Ammon's horn (tissue), 1 donor: ENCODE results near the gene PKDREJ.
"Not testable (repeated sequence)": the region's sequence is repeated elsewhere in the genome, so short reads cannot be mapped to it uniquely, and the experiment has no call there.

Source experiments
- DNase-seq: peaks from one replicate; pipeline ENCODE4 v3.0.0-alpha.2; 2016; ENCODE audit warnings: low spot score

PKDREJ gene

DNA sequence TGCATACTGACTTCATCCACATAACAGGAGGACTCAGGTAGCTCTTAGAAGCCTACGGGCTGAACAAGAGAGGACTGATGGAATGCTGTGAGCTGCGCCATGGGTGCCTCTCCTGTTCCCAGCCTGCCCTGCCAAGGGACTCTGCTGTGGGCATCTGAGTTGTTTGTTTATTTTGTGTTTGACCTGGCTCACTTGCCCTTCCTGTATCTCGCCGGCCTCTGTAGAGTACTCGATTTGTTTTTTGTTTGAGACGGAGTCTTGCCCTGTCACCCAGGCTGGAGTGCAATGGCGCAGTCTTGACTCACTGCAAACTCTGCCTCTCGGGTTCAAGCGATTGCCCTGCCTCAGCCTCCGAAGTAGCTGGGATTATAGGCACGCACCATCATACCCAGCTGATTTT is 6.4 kb upstream of the PKDREJ start:
- no peak for DNase-seq

DNA sequence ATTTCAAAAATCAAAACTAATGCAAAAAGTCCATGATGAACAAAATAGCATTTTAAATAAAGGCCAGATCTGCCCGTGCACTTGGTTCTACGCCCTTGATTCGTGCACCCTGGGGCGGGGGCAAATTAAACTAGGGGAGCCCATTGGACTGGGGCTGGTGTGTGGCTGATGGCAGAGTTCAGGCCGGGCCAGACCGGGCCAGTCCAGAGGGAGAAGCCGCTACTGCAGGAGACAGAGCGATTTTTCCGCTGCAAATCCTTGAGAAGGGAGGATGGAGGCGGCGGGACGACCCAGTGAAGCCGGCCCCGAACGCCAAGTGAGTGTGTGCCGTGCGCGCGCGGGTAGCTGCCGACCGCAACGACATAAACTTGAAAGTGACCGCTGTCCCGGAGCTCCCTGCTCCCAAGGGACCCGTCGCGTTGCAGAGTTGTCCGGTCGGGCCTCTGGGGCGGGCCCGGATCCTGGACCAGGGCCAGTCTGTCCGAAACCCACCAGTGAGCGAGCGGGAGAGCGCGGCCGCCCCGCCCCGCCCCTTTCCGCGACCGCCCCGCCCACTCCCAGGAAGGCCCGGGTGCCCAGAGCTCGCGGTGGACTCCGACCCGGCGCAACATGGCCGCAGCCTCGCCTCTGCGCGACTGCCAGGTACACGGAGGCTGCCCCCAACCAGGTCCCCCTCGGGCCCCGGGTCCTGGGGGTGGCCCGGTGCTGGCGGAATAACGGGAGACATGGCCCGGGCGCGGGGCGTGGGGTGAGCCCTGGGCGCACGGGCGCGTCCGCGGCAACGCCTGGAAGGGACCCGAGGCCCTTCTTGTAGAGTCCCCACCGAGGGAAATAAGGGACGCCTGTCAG is 4.5 kb upstream of the PKDREJ start, which contains the start of gene TTC38:
Gene TTC38, plus strand, starts transcription at position 578 of the 849 bp plus-strand sequence. Its CDS starts 32 bp downstream, at position 610.
- DNase-seq: peak; percentile 89

DNA sequence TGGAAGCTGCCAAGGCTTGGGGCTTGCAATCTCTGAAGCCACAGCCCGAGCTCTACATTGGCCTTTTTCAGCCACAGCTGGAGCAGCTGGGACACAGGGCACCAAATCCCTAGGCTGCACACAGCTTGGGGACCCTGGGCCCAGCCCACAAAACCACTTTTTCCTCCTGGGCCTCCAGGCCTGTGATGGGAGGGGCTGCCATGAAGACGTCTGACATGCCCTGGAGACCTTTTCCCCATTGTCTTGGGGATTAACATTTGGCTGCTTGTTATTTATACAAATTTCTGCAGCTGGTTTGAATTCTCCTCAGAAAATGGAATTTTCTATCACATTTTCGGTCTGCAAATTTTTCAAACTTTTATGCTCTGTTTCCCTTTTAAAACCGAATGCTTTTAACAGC is 2.5 kb upstream of the PKDREJ start:
- not testable (repeated sequence) for DNase-seq

DNA sequence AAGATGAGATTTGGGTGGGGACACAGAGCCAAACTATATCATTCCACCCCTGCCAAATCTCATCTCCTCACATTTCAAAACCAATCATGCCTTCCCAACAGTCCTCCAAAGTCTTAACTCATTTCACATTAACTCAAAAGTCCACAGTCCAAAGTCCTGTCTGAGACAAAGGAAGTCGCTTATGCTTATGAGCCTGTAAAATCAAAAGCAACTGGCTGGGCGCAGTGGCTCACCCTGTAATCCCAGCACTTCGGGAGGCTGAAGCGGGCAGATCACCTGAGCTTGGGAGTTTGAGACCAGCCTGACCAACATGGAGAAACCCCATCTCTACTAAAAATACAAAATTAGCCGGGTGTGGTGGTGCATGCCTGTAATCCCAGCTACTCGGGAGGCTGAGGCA is 1.4 kb upstream of the PKDREJ start:
- DNase-seq: not testable (repeated sequence)

DNA sequence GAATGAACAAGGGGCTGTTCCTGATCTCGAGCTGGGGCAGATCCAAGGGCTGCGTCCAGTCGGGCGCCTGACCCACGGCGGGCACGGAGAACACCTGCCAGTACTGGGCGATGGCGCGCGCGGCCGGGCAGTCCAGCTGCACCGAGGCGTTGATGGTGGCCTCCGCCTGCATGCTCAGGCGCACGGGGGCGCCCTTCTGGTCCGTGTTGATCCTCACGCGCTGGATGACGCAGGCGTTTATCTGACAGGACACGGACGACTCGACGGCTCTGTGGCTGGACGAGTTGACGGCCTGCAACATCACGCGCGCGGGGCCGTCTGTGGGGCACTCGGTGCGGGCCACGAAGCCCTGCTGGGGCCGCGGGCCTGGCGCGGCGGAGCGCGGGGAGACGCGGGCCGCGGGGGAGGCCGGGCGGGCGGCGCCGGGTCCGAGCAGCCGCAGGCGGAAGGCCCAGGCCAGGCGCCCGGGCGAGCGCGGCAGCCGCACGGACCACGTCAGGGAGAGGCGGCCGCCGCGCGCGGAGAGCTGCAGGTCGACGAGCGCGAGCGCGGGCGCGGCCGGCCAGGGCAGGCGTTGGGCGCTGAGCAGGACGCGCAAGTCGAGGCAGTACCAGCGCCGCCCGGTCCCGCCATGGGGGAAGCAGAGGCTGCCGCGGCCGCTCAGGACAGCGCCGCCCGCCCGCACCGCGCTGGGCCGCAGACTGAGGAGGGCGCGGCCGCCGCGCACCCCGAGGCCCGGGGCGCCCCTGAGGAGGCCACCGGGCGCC is 511 bp downstream of the PKDREJ start:
- DNase-seq: peak; percentile 41

DNA sequence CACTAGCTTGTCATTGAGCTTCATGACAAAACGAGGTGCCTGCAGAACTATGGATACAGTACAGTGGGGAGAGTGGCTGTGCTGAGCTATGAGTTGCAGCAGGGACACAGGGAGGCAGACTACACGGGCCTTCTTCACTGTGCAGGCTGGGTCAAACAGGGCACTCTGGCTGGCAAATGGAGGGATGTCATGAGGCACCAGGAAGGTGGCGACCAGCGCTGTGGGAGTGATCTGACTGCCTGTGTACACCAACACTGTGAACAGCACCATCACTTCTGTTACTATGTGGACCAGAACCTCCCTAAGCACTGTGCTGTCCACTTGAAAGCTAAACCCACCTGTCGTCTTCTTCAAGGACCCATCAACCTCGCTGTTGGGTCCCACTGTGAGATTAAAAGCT is 3.1 kb downstream of the PKDREJ start:
- DNase-seq: no peak

DNA sequence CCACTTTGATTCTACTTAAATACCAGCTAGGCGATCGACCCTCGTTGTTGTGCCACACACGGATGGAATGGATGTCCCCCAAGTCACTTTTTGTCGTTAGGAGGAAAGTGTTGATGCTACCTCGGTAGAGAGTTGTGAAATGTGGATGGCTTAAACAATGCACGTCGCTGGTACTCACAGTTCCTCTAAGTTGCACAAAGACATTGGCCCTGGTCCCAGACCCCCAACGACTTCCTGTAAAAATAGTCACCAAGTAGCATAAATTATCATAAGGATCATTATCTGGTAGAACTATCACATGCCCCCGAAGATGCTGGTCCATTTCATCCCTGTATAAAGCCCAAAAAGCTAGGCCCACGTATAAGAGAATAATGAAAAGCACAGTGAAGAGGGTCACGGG is 3.8 kb downstream of the PKDREJ start:
- no peak for DNase-seq

DNA sequence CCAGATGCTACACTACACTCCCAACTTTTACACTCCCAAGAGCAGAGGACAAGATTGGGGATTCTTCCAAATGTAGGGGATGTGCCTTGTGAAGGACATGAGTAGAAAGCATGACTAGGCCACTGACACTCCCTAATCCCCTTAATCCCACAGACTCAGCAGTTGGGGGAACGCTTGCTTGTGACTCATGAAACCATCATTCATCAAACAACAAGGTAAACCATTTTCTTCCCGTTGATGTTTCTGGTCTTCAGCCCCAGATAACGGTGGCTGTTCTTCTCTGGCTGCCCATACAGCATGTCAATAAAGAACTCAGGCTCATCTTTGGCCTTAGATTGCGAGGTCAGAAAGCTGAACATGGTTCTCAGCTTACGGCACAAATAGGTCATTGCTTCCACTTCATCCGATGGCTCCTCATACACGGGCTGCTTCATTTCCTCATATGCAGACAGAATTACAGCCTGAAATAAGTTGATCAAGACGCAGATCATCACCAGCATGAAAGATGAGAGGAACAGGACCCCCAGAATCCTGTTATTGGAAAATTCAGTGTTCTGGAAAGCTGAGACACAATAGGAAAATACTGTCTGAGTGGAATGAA is 6.7 kb downstream of the PKDREJ start:
- DNase-seq: no peak

DNA sequence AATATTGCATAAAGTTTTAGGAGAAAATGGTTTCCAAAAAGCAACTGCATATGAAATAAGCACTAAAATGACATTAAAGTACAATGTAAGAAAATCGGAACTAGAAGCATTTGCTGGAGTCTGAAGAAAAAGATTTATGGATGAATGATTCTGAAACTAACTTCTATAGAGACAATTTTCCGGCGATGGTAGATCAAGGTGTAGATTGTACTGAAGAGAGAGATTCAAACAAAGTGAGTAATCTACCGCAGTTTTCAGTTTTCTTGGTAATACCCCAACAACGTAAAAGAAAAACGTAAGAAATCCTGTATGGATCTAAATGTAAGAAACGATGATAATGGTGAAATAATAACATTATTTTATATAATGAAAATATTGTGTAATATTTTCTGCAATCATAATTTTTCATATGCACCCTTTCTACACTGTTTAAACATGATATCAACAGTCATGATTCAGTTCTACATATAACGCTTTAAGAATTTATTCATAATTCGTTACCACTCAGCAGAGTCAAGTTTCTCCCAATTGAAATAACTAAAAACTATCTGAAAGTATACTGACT is 11.2 kb downstream of the PKDREJ start:
- DNase-seq: no peak

DNA sequence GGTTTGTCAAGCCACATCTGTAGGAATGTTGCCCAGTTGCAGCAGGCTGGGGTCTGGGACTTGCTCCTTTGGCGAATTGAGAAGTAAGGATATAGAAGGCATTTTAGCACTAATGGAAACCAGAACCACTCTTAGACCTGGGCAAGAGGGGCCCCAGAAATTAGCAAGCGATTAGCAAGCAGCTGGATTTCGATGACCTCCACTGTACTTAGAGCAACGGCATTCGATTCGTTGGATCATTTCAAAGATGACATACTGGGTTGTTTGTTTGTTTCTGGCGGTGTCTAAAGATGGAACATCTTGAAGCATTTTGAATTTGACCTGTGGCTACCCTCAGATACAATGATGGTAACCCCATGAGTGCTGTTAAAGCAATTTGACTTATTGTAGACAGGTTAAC is 11.9 kb downstream of the PKDREJ start:
- no peak for DNase-seq

DNA sequence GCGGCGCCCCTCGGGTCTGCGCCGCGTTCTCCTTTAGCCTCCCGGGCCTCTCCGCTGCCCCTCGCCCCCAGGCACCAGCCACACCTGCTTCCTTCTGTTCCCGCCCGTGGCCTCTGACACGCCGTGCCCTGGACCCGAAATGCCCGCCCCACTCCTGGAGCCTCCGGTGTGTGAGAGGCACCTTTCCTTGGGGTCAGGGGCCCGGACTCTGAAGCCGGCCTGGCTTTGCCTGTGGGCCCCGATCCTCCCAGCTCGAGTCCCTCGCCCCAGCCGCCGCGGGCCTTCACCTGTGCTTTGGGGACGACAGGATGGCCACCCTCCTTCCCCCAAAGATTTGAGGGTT is 12.4 kb downstream of the PKDREJ start:
- no peak for DNase-seq

DNA sequence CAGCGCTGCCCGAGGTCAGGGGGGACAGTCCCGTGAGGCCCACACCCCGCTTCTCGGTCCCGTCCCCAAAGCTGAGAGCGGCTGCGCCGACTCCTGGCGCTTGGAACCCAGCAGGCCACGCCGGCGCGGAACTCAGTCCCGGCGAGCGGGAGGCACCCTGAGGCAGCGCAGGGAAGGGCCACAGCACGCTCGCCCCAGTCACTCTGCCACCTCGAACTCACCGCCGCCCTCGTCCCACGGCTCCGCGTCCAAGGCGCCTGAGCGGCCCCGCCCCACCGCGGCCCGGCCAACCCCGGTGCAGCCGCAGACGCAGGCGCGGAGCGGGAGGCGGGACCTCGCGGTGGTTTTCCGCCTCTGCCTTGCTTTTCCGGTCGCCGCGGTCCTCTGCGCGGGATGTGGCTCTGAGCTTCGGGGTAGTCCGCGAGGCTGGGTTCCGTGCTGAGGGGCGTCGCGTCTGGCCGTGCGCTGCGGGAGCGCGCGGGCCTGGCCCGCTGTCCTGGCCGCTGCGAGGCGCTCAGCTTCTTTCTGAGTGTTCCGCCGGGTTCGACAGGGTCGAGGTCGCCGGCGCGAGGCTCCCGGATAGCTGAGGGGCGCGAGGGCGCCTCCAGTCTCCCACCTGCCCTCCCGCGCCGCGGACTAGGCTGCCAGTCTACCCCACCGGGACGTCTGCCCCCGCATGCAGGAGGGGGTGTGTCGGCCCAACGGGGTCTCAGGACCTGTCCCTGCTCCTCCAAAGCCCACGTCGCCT is 12.9 kb downstream of the PKDREJ start, which contains the start of gene CDPF1:
Gene CDPF1, minus strand, starts transcription at position 259 of the 748 bp plus-strand sequence. CDS start 2,009 bp downstream, outside the sequence.
- peak; percentile 94 for DNase-seq

DNA sequence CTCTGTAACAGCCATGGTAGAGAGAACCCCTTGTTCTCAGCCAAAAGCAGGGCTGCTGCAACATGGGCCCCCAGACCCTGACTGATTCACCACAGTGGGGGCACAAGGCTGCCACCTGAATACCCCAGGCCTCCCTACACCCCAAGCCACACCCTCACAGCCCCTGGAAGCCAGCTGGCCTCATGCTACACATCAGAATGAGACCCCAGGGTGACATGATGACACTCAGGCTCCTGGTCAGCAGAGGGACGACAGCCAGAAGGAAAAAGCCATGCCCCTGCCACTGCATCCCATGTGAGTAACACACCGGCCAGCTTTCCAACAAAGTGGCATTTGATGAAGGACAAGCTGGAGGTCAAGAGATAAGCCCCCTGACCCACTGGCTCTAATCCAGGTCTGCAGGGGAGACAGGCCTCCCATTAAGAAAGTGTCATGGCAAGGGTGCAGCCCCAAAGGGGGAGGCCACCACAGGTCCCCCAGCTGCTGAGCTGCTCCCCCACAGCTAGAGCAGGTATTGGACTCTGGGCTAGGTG is 15.6 kb downstream of the PKDREJ start:
- no peak for DNase-seq

DNA sequence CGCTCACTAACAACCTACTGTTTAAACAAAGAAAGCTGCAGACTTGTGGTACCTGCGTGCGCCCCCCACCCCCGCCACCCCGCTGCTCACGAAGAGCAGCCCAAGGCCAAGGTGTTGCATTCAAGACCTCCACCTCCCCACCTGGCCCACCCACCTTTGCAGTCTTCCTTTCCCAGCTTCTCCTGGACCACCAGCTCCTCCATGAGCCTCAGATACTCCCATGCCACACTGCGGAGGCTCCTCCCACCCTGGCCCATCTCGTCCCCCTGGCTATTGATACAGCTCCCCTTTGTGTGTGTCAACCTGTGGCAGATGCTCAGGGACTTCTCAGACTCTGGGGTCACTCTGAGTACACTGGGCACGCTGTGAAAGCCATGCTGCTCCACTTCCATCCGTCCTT is 17.0 kb downstream of the PKDREJ start:
- DNase-seq: no peak

DNA sequence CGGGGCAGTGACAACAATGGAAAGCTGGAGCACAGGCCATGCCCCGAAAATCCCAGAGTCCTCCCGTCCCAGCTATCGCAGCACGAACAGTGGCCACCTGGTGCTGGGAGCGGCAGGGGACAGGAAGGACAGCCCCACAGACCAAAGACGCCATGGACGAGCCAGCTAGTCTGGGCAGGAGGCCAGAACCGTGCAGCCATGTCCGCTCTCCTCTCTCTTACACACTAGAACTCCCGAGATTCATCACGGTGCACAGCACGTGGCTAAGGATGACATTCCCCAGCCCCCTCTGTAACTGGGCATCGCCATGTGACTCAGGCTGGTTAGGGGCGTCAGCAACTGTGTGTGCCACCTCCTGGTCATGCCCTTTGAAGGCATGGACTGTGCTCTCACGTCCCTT is 17.6 kb downstream of the PKDREJ start:
- peak; percentile 61 for DNase-seq

DNA sequence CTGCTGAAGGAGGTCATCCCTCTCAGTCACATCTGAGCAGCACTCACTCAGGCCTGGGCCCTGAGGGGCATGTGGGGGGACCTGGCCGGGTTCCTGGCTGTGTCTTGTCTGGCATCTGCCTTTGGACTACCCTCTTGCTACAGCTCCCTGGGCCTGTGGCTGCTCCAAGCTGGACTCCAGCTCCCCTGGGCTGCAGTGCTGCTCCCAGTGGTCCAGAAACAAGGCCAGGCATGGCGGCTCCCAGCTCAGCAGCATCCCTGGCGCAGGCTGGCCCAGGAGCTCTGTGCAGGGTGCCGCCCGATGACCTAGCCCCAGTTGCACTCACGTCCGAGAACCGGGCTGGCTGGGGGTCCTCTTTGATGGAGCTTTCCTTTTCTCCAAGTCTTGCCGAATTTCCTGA is 18.4 kb downstream of the PKDREJ start:
- no peak for DNase-seq

DNA sequence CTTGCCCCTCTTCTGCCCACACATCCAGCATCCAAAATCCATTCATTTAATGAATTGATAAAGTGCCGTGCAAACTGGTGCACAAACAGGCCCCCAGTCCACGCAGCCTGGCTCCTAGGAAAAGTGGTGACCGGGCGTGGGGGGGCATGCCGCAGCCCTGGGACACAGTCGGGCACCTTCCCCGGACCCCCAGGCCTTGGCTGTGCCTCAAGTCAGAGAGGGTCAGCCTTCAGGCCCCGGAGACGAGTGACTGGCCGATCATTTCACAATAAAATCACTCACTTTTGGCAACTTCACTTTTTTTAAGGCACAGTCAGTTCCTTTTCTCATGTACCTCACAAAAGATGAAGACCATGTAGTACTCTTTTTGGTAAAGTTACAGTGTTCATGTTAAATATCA is 21.1 kb downstream of the PKDREJ start:
- no peak for DNase-seq

DNA sequence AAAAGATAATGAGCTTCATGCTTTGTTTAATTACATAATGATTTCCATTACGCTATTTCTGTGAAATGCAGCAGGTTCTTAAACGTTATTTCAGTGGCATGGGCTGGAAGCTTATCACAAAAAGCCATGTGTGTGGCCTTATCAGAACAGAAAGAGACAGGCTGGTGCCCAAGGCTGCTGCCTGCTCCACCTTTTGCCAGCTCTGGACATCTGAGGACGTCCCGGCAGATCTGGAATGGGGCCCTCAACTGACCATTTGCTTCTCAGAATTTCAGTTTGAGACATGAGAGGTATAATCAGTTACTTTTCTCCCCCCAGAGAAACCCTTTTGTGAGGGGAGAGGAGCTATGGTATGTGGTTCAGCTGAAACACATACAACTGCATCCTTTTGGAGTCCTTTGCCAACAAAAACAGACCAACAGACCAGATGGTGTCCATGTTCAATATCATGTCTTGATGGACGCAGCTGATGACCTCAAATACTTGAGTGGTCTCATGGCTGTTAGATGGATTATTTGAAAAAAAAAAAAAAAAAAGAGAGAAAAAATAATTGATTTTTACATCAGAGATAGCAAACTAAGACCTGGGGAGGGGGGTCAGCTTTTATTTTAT is 21.6 kb downstream of the PKDREJ start:
- no peak for DNase-seq

DNA sequence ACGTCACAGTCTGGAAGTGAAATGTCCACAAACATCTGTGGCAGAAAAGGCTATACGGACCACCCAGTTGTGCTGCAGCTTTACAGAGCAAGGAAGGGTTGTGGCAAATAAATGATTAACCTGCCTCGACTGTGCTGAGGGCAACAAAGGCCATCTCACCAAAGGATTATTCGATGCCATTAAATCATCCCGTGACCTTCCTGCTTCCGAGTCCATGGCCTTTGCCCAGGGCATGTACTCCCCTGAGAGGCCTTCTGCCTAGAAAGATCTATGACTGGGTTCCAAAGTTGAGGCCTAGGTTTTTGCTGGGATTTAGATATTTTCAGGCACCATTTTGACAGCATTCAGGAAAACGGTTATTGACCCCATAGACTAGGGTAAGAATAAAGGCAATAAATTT is 22.2 kb downstream of the PKDREJ start:
- no peak for DNase-seq

DNA sequence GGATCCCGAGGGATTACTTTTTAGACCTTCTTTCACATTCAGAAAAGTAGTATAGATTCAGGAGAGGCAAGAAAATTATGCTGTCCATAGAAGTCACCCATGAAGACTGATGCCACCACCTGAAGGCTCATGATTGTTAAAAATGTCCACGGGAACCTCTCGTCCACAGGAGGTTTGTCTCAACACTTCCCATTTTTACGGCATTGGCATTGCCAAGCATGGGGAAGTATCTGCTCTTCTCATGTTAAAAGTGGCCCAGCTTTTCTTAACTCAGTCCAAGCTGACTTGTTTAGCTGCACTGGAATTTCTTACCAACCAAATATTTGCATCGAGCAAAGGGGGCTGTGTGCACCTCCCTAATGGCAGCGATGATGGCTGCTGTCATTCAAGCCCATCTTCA is 22.6 kb downstream of the PKDREJ start:
- no peak for DNase-seq

DNA sequence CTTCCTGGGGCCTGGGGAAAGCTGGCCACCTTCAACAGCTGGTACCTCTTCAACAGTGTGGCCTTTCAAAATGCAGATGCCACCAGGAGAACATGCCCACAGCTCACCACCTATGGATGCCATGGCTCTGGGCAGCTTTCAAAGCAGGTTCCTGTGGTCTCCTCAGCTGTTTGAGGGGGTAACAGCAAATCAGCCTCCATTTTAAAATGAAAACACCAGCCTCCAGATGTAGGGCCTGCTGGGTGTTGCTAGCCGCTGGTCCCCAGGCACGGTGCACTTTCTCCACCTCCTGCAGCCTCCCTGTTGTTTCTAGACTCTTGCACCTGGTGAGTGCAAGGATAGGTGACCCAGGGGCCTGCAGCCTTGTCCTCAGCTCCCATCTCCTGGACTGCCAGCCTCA is 23.1 kb downstream of the PKDREJ start:
- DNase-seq: no peak
